ENCODE data around the gene MRPS10.
A peak's percentile ranks its signal among the peaks of the same experiment; 100 is the strongest.
"Not testable (repeated sequence)": the region's sequence is repeated elsewhere in the genome, so short reads cannot be mapped to it uniquely, and the experiment has no call there.

MRPS10 gene

GRCh38 chr6:42236682-42237473 is 19.2 kb upstream of the MRPS10 start:
- no peak for DNase-seq

- no peak for DNase-seq
Measured at GRCh38 chr6:42236030-42236429, 18.4 kb upstream of the MRPS10 start.

GRCh38 chr6:42232035-42232434 is 14.4 kb upstream of the MRPS10 start:
- no peak for DNase-seq

- DNase-seq: no peak
Measured at GRCh38 chr6:42230345-42231321, 13.0 kb upstream of the MRPS10 start.

- no peak for DNase-seq
Measured at GRCh38 chr6:42229506-42230119, 12.0 kb upstream of the MRPS10 start.

- DNase-seq: no peak
Measured at GRCh38 chr6:42228305-42228704, 10.6 kb upstream of the MRPS10 start.

GRCh38 chr6:42227173-42227850 is 9.7 kb upstream of the MRPS10 start:
- DNase-seq: no peak

- DNase-seq: peak; percentile 85
Measured at GRCh38 chr6:42226645-42227143, 9.0 kb upstream of the MRPS10 start.

GRCh38 chr6:42226161-42226611 is 8.5 kb upstream of the MRPS10 start:
- peak; percentile 68 for DNase-seq

GRCh38 chr6:42225419-42225818 is 7.8 kb upstream of the MRPS10 start:
- no peak for DNase-seq

GRCh38 chr6:42225029-42225339 is 7.3 kb upstream of the MRPS10 start:
- DNase-seq: no peak

- DNase-seq: peak; percentile 91
Measured at GRCh38 chr6:42224222-42225028, 6.8 kb upstream of the MRPS10 start.

GRCh38 chr6:42222448-42222847 is 4.8 kb upstream of the MRPS10 start:
- DNase-seq: no peak

- no peak for DNase-seq
Measured at GRCh38 chr6:42221546-42221945, 3.9 kb upstream of the MRPS10 start.

- DNase-seq: no peak
Measured at GRCh38 chr6:42220807-42221206, 3.1 kb upstream of the MRPS10 start.

- DNase-seq: no peak
Measured at GRCh38 chr6:42217157-42217518, 523 bp downstream of the MRPS10 start.

GRCh38 chr6:42216495-42216894 is 1.2 kb downstream of the MRPS10 start:
- not testable (repeated sequence) for DNase-seq

- no peak for DNase-seq
Measured at GRCh38 chr6:42212442-42212841, 5.2 kb downstream of the MRPS10 start.

- no peak for DNase-seq
Measured at GRCh38 chr6:42211726-42212125, 5.9 kb downstream of the MRPS10 start.

- no peak for DNase-seq
Measured at GRCh38 chr6:42210551-42210950, 7.1 kb downstream of the MRPS10 start.

- not testable (repeated sequence) for DNase-seq
Measured at GRCh38 chr6:42207559-42207958, 10.1 kb downstream of the MRPS10 start.

GRCh38 chr6:42204768-42205282 is 12.8 kb downstream of the MRPS10 start:
- DNase-seq: no peak

Measured in EL (cell line).